WTC11 (cell line): ENCODE data around the gene HES3. TPM values are rescaled to one million over a fixed set of nuclear protein-coding genes. Genes with fewer than 3 reads are reported as not detected.
A peak's percentile ranks its signal among the peaks of the same experiment; 100 is the strongest.

Experiments used
- ATAC-seq: fragments of 200-7000 bp; cut with Tn5 transposase; 2 replicates; pipeline ENCODE4 v1.10.0; 2021; ENCODE audit warnings: mild to moderate bottlenecking, moderate library complexity
- CTCF ChIA-PET: fragments of 300-600 bp; sonication (Branson Sonifier 250); formaldehyde crosslinking; loops from one replicate; lab custom pipeline; 2021; ENCODE audit warnings: antibody characterized with exemption; lab: Charles Lee
- POLR2A ChIA-PET: fragments of 350-600 bp; sonication (Branson Sonifier 250); formaldehyde crosslinking; loops from one replicate; lab custom pipeline; 2021; ENCODE audit warnings: antibody characterized with exemption; lab: Charles Lee
- DNase-seq: peaks from one replicate; pipeline ENCODE4 v3.0.0; 2021; ENCODE audit warnings: low spot score
- H3K27ac Mint-ChIP-seq: 2 replicates; pipeline ENCODE4 v1.8.0; 2021; ENCODE audit warnings: mixed read lengths
- H3K27me3 Mint-ChIP-seq: 2 replicates; pipeline ENCODE4 v1.8.0; 2021; ENCODE audit warnings: low read depth, mild to moderate bottlenecking, moderate library complexity, mixed read lengths
- H3K36me3 Mint-ChIP-seq: 2 replicates; pipeline ENCODE4 v1.8.0; 2021; ENCODE audit warnings: mixed read lengths
- H3K4me1 Mint-ChIP-seq: 2 replicates; pipeline ENCODE4 v1.8.0; 2022; ENCODE audit warnings: mixed read lengths
- H3K4me3 Mint-ChIP-seq: 2 replicates; pipeline ENCODE4 v1.8.0; 2021; ENCODE audit warnings: mild to moderate bottlenecking, moderate library complexity, mixed read lengths
- H3K9me3 Mint-ChIP-seq: 2 replicates; pipeline ENCODE4 v1.8.0; 2021; ENCODE audit warnings: mixed read lengths
- ATF3 ChIP-seq: sonication (generic); formaldehyde crosslinking; conservative IDR thresholded peaks from 2 replicates; pipeline ENCODE4 v1.8.1; 2022; ENCODE audit warnings: mild to moderate bottlenecking, missing genetic modification reagents
- E2F5 ChIP-seq: sonication (generic); formaldehyde crosslinking; IDR thresholded peaks from 2 replicates; pipeline ENCODE4 v1.8.1; 2022; ENCODE audit warnings: mild to moderate bottlenecking, moderate library complexity, missing genetic modification reagents
- NR2C2 ChIP-seq: sonication (generic); formaldehyde crosslinking; IDR thresholded peaks from 2 replicates; pipeline ENCODE4 v1.8.0; 2022; ENCODE audit warnings: mild to moderate bottlenecking, missing genetic modification reagents
- STAT6 ChIP-seq: sonication (generic); formaldehyde crosslinking; conservative IDR thresholded peaks from 2 replicates; pipeline ENCODE4 v1.8.1; 2023; ENCODE audit warnings: mild to moderate bottlenecking, low read depth, missing genetic modification reagents, moderate library complexity
- ZNF121 ChIP-seq: sonication (generic); formaldehyde crosslinking; IDR thresholded peaks from 2 replicates; pipeline ENCODE4 v1.8.0; 2023; ENCODE audit warnings: missing genetic modification reagents
- ZNF219 ChIP-seq: sonication (generic); formaldehyde crosslinking; IDR thresholded peaks from 2 replicates; pipeline ENCODE4 v1.8.0; 2023; ENCODE audit warnings: missing genetic modification reagents, mild to moderate bottlenecking, borderline replicate concordance
- ZNF423 ChIP-seq: fragments of 250-450 bp; sonication (Bioruptor Pico); IDR thresholded peaks from 2 replicates; pipeline ENCODE4 v2.1.2; 2022; ENCODE audit warnings: mild to moderate bottlenecking, moderate library complexity
- total RNA-seq: library from RNA; stranded (reverse); gene quantifications from 3 replicates; pipeline ENCODE4 v1.2.3, GENCODE V29; 2021

Gene HES3
- total RNA-seq, 1 experiment from 2014 or later = 74.7 TPM

GRCh38 chr1:6279613-6280383 is 35.8 kb downstream of the HES3 start (continued):
- no peak for TF ChIP-seq STAT6 (CRISPR knock-in tag)

- H3K4me3 Mint-ChIP-seq = no peak overlapping the region
- POLR2A ChIA-PET = no interaction called here
Measured at GRCh38 chr1:6280761-6281451, 36.9 kb downstream of the HES3 start.

GRCh38 chr1:6281511-6282402 is 37.8 kb downstream of the HES3 start:
- Mint-ChIP-seq H3K36me3 (no peaks in the 10 kb centered on the region), H3K4me1 (peaks cover 5% of the 10 kb centered on the region), H3K9me3 (no peaks in the 10 kb centered on the region), H3K27me3 (no peaks in the 10 kb centered on the region), H3K4me3 (no peak overlapping the region), H3K27ac (no peak overlapping the region)
- CTCF ChIA-PET = interaction anchor here (0.7 to 2.3 kb wide), 13 partner anchors 13 to 159 kb away, joined by 3 to 12 read pairs (median 3); partner anchors contain the start of gene GPR153
- ATAC-seq = no peak
- DNase-seq = no peak
- POLR2A ChIA-PET = no interaction called here
- TF ChIP-seq STAT6 (CRISPR knock-in tag) (no peak), ZNF219 (CRISPR knock-in tag) (no peak), ZNF423 (no peak), E2F5 (CRISPR knock-in tag) (no peak)

More at GRCh38 chr1:6280761-6281451, 36.9 kb downstream of the HES3 start:
- ATAC-seq (peak; percentile 86), DNase-seq (peak; percentile 79)
- Mint-ChIP-seq H3K9me3 (no peaks in the 10 kb centered on the region), H3K27me3 (no peaks in the 10 kb centered on the region), H3K36me3 (no peaks in the 10 kb centered on the region), H3K27ac (no peak overlapping the region), H3K4me1 (peaks cover 14% of the 10 kb centered on the region)
- TF ChIP-seq NR2C2 (CRISPR knock-in tag) (no peak), ATF3 (CRISPR knock-in tag) (no peak), ZNF121 (CRISPR knock-in tag) (peak; percentile 95)
- CTCF ChIA-PET = interaction anchor here (1.0 to 2.3 kb wide), 12 partner anchors 13 to 134 kb away, joined by 3 to 12 read pairs (median 5); partner anchors contain the start of gene GPR153
